Measurements from ENCODE around the gene PRM3.

DNA sequence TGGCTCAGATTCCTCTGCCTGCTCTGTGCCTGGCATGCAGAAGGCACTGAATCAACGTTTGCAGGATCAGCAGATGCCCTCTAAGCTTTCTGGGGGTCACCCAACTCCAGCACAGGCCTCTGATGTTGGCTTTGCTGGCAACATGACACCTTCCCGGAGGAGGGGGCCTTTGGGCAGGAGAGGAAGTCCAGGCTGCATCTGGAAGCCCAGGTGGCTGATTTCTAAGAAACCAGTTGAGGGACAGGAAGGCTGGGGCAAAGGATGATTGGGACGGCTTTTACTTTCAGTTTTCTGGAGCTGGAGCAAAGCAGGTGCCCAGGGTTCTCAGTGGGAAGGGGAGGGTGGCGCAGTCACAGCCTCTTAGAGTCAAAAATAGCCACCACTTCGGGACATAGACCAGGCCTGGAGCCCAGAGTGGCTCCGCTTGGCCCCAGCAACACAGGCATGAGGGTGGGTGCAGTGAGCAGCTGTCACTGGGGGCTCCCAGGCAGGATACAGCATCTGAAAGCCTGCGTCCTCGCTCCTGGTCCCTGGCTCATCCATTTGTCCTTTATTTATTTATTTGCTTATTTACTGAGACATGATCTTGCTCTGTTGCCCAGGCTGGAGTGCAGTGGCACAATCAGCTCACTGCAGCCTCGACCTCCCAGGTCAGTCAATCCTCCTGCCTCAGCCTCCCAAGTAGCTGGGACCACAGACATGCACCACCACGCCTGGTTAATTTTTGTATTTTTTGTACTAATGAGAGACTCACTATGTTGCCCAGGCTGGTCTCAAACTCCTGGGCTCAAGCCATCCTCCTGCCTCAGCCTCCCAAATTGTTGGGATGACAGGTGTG, 32.6 kb downstream of the PRM3 start:
- TF ChIP-seq, protein P1, sequence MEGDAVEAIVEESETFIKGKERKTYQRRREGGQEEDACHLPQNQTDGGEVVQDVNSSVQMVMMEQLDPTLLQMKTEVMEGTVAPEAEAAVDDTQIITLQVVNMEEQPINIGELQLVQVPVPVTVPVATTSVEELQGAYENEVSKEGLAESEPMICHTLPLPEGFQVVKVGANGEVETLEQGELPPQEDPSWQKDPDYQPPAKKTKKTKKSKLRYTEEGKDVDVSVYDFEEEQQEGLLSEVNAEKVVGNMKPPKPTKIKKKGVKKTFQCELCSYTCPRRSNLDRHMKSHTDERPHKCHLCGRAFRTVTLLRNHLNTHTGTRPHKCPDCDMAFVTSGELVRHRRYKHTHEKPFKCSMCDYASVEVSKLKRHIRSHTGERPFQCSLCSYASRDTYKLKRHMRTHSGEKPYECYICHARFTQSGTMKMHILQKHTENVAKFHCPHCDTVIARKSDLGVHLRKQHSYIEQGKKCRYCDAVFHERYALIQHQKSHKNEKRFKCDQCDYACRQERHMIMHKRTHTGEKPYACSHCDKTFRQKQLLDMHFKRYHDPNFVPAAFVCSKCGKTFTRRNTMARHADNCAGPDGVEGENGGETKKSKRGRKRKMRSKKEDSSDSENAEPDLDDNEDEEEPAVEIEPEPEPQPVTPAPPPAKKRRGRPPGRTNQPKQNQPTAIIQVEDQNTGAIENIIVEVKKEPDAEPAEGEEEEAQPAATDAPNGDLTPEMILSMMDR (conservative IDR thresholded peaks at IDR 0.05 in 1 of 2, IDR thresholded peaks at IDR 0.05 in 1 of 2; ENCODE audit: low read depth in 1 of 2, low read length in 2 of 2): no peak
- TF ChIP-seq EZH2 (IDR thresholded peaks at IDR 0.05; ENCODE audit: low read length, missing control alignments): no peak
